K562 (cell line): Measurements from ENCODE around the gene RTP3. TPM values are rescaled to one million over a fixed set of nuclear protein-coding genes. Genes with fewer than 3 reads are reported as not detected.
A peak's percentile ranks its signal among the peaks of the same experiment; 100 is the strongest.

Experiments used
- ATAC-seq: fragments of 200-7000 bp; cut with Tn5 transposase; 3 replicates; pipeline ENCODE4 v1.9.1; 2020; ENCODE audit warnings: moderate library complexity
- BruUV-seq: library from RNA; stranded (reverse); fragments of 400-500 nt; replicated peaks from 2 replicates; lab custom pipeline; 2021; lab: Mats Ljungman, UMichigan
- CTCF ChIA-PET: fragments of 300-600 bp; formaldehyde crosslinking; extraction: SDS; loops from one replicate; lab custom pipeline; 2021; ENCODE audit warnings: low intra/inter-chr PET ratio; lab: Yijun Ruan, JAX
- POLR2A ChIA-PET: fragments of 300-600, 350-650 bp; sonication (Branson Sonifier 250); formaldehyde crosslinking; extraction: SDS; loops from one replicate; lab custom pipeline; 2021; ENCODE audit warnings: antibody characterized with exemption, inconsistent platforms; lab: Yijun Ruan, JAX
- DNase-seq, 4 experiments: peaks; one replicate each; pipeline versions ENCODE4 v3.0.0 to v3.0.0-alpha.2; 2011 to 2018; ENCODE audit warnings: low spot score in 3 of 4, mixed read lengths in 3 of 4; ENCODE audit errors: extremely low read depth in 1 of 4
- FAIRE-seq: peaks from 2 replicates; lab custom pipeline; 2011; peaks lifted over from hg19 to GRCh38; lab: Jason Lieb, UNC
- H2AFZ ChIP-seq: 2 replicates; pipeline ENCODE4 v1.6.0; 2011; ENCODE audit warnings: low read depth, low read length, control low read depth, inconsistent platforms
- H3K27ac ChIP-seq: fragments of 200-600 bp; 3 replicates; pipeline ENCODE4 v1.8.0; 2011; ENCODE audit warnings: low read depth, mild to moderate bottlenecking, control low read depth, inconsistent platforms, low read length, moderate library complexity, mixed read lengths; ENCODE audit errors: extremely low read depth
- H3K27me3 ChIP-seq, 2 experiments: fragments of 300-600 bp in 1 of 2; 2 replicates in 1 of 2; 3 replicates in 1 of 2; pipeline versions ENCODE4 v1.6.0 to v1.8.0; 2011; ENCODE audit warnings: inconsistent platforms in 2 of 2, low read length in 2 of 2, mild to moderate bottlenecking in 1 of 2, mixed read lengths in 1 of 2, moderate library complexity in 1 of 2; ENCODE audit not compliant: control insufficient read depth in 2 of 2, insufficient read depth in 2 of 2
- H3K36me3 ChIP-seq: fragments of 300-600 bp; 3 replicates; pipeline ENCODE4 v1.8.0; 2011; ENCODE audit warnings: mild to moderate bottlenecking, low read length, inconsistent platforms; ENCODE audit not compliant: control insufficient read depth, insufficient read depth
- H3K4me1 ChIP-seq, 2 experiments: fragments of 200-600 bp in 1 of 2; replicated peaks in 1 of 2; 2 replicates in 1 of 2; 3 replicates in 1 of 2; pipeline versions ENCODE4 v1.5.1 to v1.8.0; 2011; ENCODE audit warnings: inconsistent platforms in 2 of 2, low read length in 2 of 2, mild to moderate bottlenecking in 1 of 2, mixed read lengths in 1 of 2, moderate library complexity in 1 of 2; ENCODE audit not compliant: control insufficient read depth in 2 of 2, insufficient read depth in 2 of 2
- H3K4me2 ChIP-seq: 2 replicates; pipeline ENCODE4 v1.6.1; 2011; ENCODE audit warnings: low read length, control low read depth, inconsistent platforms, mixed read lengths; ENCODE audit not compliant: insufficient read depth
- H3K4me3 ChIP-seq: fragments of 200-600 bp; sonication (generic), shearing (Covaris generic); 2 replicates; pipeline ENCODE4 v1.5.1; 2016; ENCODE audit warnings: control low read depth, inconsistent platforms
- H3K79me2 ChIP-seq: fragments of 200-600 bp; 3 replicates; pipeline ENCODE4 v1.8.0; 2011; ENCODE audit warnings: low read length, inconsistent platforms; ENCODE audit not compliant: control insufficient read depth, insufficient read depth
- H3K9ac ChIP-seq, 2 experiments: 2 replicates each; pipeline versions ENCODE4 v1.6.0 to v1.6.1; 2011; ENCODE audit warnings: low read depth in 2 of 2, low read length in 2 of 2, control low read depth in 1 of 2, inconsistent platforms in 1 of 2, mild to moderate bottlenecking in 1 of 2, mixed read lengths in 1 of 2; ENCODE audit not compliant: insufficient read depth in 1 of 2
- H3K9me1 ChIP-seq: one replicate; pipeline ENCODE4 v1.6.0; 2011; ENCODE audit warnings: inconsistent platforms, mild to moderate bottlenecking, low read length, moderate library complexity; ENCODE audit not compliant: control insufficient read depth, insufficient read depth
- H3K9me3 ChIP-seq: replicated peaks from 2 replicates; pipeline ENCODE4 v1.5.1; 2011; ENCODE audit warnings: low read depth, low read length, inconsistent platforms; ENCODE audit not compliant: control insufficient read depth, insufficient read depth
- H4K20me1 ChIP-seq: replicated peaks from 2 replicates; pipeline ENCODE4 v1.6.1; 2011; ENCODE audit warnings: low read length, inconsistent platforms, mixed read lengths; ENCODE audit not compliant: control insufficient read depth, insufficient read depth
- RBM39 ChIP-seq: fragments of 200-400 bp; formaldehyde crosslinking; optimal IDR thresholded peaks from 2 replicates; pipeline ENCODE3; 2018; ENCODE audit warnings: low read depth, low read length
- TEAD4 ChIP-seq, 2 experiments: sonication (generic) in 1 of 2; formaldehyde crosslinking in 1 of 2; IDR thresholded peaks; 2 replicates each; pipeline versions ENCODE4 v1.6.1 to v1.8.0; 2012 to 2022; ENCODE audit warnings: borderline replicate concordance in 1 of 2, inconsistent platforms in 1 of 2, low read length in 1 of 2, mild to moderate bottlenecking in 1 of 2, missing genetic modification reagents in 1 of 2
- YY1 ChIP-seq, 3 experiments: IDR thresholded peaks; 2 replicates each; pipeline ENCODE4 v1.6.1; 2011; ENCODE audit warnings: low read length in 2 of 3, mild to moderate bottlenecking in 2 of 3, moderate library complexity in 2 of 3, borderline replicate concordance in 1 of 3, control low read depth in 1 of 3, low read depth in 1 of 3; ENCODE audit not compliant: insufficient read depth in 3 of 3, insufficient replicate concordance in 2 of 3, control insufficient read depth in 1 of 3, insufficient read length in 1 of 3; ENCODE audit errors: extremely low read depth in 1 of 3
- WGBS: fragments of 100-300 bp; shearing (Covaris generic); methylation state at CpG from one replicate; pipeline ENCODE4 v1.1.6; 2016; ENCODE audit warnings: low coverage, mixed read lengths; ENCODE audit not compliant: insufficient coverage; ENCODE audit errors: missing lambda C conversion rate; 5-methylcytosine and 5-hydroxymethylcytosine counted together
- in situ Hi-C: fragments of 300-500 bp; cut with MboI; formaldehyde crosslinking; loops from 4 replicates; pipeline ENCODE4 v1.15.0; 2018; ENCODE audit warnings: inconsistent platforms, mixed read lengths
- intact Hi-C: fragments of 100-400 bp; cut with micrococcal nuclease; formaldehyde crosslinking; loops from 2 replicates; pipeline ENCODE4 v1.14.2; 2022
- polyA plus RNA-seq, 8 experiments: library from polyadenylated mRNA; depleted of rRNA in 4 of 8; stranded (reverse) in 5 of 8; unstranded in 3 of 8; fragments of >200 nt; fragmentation: Nextera tagmentation in 2 of 8; fragmentation: Illumina TruSeq in 1 of 8; extraction: Ambion mirVana in 2 of 8; extraction: Trizol in 1 of 8; gene quantifications; 2 replicates each; pipeline versions ENCODE4 v1.2.1 to v1.2.3, GENCODE V29; 2011 to 2014; ENCODE audit warnings: inconsistent platforms in 1 of 8, missing spikeins in 1 of 8
- total RNA-seq, 7 experiments: library from RNA; depleted of rRNA in 6 of 7; stranded (reverse); fragments of >200 nt in 6 of 7; fragmentation: Illumina TruSeq in 2 of 7; extraction: Trizol in 2 of 7; gene quantifications; 2 replicates each; pipeline versions ENCODE4 v1.2.1 to v1.2.3, GENCODE V29; 2011 to 2021; ENCODE audit warnings: low replicate concordance in 1 of 7
- TF ChIP-seq, protein P1 (sequence below), 2 experiments: fragments of 450-650 bp; IDR thresholded peaks; 2 replicates each; pipeline ENCODE4 v1.6.1; 2016; ENCODE audit warnings: mild to moderate bottlenecking in 2 of 2, borderline replicate concordance in 1 of 2, low read depth in 1 of 2, moderate library complexity in 1 of 2
- TF ChIP-seq, protein P2 (sequence below), 3 experiments: fragments of 200-800 bp in 1 of 3; fragments of 250-450 bp in 1 of 3; fragments of 450-650 bp in 1 of 3; sonication (Bioruptor Pico) in 1 of 3; sonication (Bioruptor generic) in 1 of 3; formaldehyde crosslinking in 1 of 3; IDR thresholded peaks; 2 replicates each; pipeline versions ENCODE4 v1.6.1 to v1.8.0; 2016 to 2022; ENCODE audit warnings: mild to moderate bottlenecking in 2 of 3, missing genetic modification characterization in 2 of 3, missing compliant biosample characterization in 1 of 3, moderate library complexity in 1 of 3

The RTP3 gene
- total and polyA plus RNA-seq, 9 of the 15 experiments (the other 6 are each of a cell fraction or from before 2014, with no cell fraction given) = not detected

DNA sequence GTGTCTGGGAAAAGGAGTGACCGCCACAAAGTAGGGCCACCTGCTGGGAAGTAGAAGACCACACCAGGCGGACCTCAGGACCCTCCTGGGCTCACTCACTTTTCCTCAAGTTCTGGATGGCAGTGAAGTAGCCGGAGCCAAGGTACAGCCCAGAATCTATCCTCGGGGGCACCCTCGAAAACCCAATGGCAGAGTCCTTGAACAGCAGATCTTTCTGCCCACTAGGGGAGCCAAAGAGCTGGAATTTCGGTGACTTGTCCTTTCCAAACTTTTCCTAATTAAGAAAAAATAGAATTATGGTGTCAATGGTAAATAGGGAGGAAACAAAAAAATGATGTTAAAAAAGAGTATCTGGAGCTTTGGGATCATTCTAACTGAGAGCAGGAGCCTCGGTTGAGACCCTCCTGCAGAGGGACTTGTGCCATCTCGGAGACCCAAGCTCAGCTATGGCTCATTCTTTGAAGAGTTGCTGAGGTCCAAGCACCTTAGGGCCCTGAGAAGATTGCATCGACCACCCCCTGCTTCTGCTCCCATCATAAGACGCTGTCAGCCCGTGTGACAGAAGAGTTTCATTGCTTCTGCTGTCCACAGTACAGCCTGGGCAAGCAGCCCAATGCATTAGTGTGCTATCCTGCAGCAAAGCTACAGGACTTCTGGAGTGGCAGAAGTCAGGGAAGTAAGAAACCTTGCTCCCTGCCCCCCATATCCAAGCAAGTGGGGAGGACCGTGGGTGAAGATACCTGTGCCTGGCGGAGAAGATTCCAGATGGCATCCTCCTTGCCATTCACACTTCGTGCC lies 47.8 kb upstream of the RTP3 start:
- intact Hi-C loops (no loop called here), in situ Hi-C loops (no loop called here)
- 5% methylated on average over 14 of the region's 14 CpGs for WGBS
- ATAC-seq (peak; percentile 82), DNase-seq (peak; percentile 51 to 75 (median 69)), FAIRE-seq (peak; percentile 83)
- H3K9me1 ChIP-seq = no peaks in the 10 kb centered on the region
- H4K20me1 ChIP-seq = no peaks in the 10 kb centered on the region
- no peaks in the 10 kb centered on the region for H3K79me2 ChIP-seq
- H3K9ac ChIP-seq = no peak overlapping the region; a peak in 1 of 4 replicates
- H3K4me3 ChIP-seq = no peak overlapping the region
- no peaks in the 10 kb centered on the region for H3K36me3 ChIP-seq
- H3K9me3 ChIP-seq = no peaks in the 10 kb centered on the region
- no TSS peak for BruUV-seq
- H3K27ac ChIP-seq = no peak overlapping the region
- CTCF ChIA-PET = interaction anchor here (0.5 to 1.5 kb wide), 4 partner anchors 15 to 1092 kb away, joined by 3 to 4 read pairs (median 3); partner anchors contain the start of gene LTF
- peaks cover 42 to 66% of the 10 kb centered on the region in 2 experiments for H3K27me3 ChIP-seq
- POLR2A ChIA-PET = interaction anchor here (0.6 to 1.6 kb wide), 5 partner anchors 12 to 246 kb away, joined by 3 to 5 read pairs (median 3); no protein-coding TSS in a partner anchor
- H3K4me1 ChIP-seq = peaks cover 0 to 3% of the 10 kb centered on the region in 2 experiments; a peak in 1 of 5 replicates
- no peak overlapping the region for H2AFZ ChIP-seq
- H3K4me2 ChIP-seq = no peak overlapping the region
- TF ChIP-seq RBM39 = no peak
- 0 out of 2 replicates have a peak, but pooled peaks have one; percentile 31 for TF ChIP-seq TEAD4 (IDR thresholded peaks at IDR 0.05; ENCODE audit: low read length)
- TF ChIP-seq TEAD4 (CRISPR knock-in tag; IDR thresholded peaks at IDR 0.05; ENCODE audit: borderline replicate concordance) = no peak
- TF ChIP-seq, protein P1, sequence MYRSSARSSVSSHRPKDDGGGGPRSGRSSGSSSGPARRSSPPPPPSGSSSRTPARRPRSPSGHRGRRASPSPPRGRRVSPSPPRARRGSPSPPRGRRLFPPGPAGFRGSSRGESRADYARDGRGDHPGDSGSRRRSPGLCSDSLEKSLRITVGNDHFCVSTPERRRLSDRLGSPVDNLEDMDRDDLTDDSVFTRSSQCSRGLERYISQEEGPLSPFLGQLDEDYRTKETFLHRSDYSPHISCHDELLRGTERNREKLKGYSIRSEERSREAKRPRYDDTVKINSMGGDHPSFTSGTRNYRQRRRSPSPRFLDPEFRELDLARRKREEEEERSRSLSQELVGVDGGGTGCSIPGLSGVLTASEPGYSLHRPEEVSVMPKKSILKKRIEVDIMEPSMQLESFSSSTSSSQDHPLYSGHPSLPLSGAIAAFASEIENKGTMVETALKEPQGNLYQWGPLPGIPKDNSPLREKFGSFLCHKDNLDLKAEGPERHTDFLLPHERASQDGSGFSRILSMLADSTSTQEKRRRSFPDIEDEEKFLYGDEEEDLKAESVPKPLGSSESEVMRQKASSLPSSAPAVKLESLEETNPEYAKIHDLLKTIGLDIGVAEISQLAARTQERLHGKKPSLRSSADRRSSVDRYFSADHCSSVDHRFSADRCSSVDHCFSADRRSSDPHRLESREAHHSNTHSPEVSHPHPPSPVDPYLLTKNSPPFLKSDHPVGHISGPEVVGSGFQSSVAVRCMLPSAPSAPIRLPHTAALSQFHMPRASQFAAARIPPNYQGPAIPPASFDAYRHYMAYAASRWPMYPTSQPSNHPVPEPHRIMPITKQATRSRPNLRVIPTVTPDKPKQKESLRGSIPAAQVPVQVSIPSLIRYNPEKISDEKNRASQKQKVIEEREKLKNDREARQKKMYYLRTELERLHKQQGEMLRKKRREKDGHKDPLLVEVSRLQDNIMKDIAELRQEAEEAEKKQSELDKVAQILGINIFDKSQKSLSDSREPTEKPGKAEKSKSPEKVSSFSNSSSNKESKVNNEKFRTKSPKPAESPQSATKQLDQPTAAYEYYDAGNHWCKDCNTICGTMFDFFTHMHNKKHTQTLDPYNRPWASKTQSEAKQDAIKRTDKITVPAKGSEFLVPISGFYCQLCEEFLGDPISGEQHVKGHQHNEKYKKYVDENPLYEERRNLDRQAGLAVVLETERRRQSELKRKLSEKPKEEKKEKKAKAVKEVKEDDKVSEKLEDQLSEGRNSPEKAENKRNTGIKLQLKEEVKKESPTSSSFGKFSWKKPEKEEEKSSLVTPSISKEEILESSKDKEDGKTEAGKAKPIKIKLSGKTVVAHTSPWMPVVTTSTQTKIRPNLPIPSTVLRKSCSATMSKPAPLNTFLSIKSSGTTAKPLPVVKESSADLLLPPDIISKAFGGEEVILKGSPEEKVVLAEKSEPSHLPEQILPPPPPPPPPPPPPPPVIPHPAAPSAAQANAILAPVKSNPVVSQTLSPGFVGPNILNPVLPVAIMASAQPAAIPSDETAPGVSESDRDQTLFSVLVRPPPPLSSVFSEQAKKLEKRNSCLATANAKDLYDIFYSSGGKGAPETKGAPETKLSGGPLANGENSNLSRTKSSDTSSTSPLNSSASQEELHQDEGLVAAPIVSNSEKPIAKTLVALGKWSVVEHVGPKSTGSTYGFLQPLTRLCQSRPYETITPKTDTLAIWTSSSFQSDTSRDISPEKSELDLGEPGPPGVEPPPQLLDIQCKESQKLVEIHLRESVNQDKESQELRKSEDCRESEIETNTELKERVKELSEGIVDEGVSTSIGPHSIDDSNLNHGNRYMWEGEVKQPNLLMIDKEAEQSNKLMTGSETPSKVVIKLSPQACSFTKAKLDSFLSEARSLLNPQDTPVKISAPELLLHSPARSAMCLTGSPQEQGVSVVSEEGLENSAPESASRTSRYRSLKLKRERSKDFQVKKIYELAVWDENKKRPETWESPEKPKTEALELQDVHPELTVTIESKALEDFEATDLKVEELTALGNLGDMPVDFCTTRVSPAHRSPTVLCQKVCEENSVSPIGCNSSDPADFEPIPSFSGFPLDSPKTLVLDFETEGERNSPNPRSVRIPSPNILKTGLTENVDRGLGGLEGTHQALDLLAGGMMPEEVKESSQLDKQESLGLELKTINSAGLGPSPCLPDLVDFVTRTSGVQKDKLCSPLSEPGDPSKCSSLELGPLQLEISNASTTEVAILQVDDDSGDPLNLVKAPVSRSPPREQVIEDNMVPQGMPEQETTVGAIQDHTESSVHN (IDR thresholded peaks at IDR 0.05; ENCODE audit: borderline replicate concordance in 1 of 2, low read depth in 1 of 2) = no peak
- TF ChIP-seq, protein P2, sequence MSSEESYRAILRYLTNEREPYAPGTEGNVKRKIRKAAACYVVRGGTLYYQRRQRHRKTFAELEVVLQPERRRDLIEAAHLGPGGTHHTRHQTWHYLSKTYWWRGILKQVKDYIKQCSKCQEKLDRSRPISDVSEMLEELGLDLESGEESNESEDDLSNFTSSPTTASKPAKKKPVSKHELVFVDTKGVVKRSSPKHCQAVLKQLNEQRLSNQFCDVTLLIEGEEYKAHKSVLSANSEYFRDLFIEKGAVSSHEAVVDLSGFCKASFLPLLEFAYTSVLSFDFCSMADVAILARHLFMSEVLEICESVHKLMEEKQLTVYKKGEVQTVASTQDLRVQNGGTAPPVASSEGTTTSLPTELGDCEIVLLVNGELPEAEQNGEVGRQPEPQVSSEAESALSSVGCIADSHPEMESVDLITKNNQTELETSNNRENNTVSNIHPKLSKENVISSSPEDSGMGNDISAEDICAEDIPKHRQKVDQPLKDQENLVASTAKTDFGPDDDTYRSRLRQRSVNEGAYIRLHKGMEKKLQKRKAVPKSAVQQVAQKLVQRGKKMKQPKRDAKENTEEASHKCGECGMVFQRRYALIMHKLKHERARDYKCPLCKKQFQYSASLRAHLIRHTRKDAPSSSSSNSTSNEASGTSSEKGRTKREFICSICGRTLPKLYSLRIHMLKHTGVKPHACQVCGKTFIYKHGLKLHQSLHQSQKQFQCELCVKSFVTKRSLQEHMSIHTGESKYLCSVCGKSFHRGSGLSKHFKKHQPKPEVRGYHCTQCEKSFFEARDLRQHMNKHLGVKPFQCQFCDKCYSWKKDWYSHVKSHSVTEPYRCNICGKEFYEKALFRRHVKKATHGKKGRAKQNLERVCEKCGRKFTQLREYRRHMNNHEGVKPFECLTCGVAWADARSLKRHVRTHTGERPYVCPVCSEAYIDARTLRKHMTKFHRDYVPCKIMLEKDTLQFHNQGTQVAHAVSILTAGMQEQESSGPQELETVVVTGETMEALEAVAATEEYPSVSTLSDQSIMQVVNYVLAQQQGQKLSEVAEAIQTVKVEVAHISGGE (CRISPR knock-in tag; IDR thresholded peaks at IDR 0.05) = no peak
- peak in 1 of 3 experiments; percentile 8 for TF ChIP-seq YY1 (IDR thresholded peaks at IDR 0.05; ENCODE audit: borderline replicate concordance in 1 of 3, control insufficient read depth in 1 of 3, extremely low read depth in 1 of 3, insufficient read depth in 3 of 3, insufficient read length in 1 of 3, insufficient replicate concordance in 2 of 3, low read depth in 1 of 3, low read length in 2 of 3)
